ENCODE results near the gene ACBD3. TPM values are rescaled to one million over a fixed set of nuclear protein-coding genes. Genes with fewer than 3 reads are reported as not detected.
A peak's percentile ranks its signal among the peaks of the same experiment; 100 is the strongest.

Gene ACBD3
- total and polyA plus RNA-seq, 2 of the 8 experiments (the other 6 are each of a cell fraction or from before 2014, with no cell fraction given) = 8.4 to 29.4 TPM

DNA sequence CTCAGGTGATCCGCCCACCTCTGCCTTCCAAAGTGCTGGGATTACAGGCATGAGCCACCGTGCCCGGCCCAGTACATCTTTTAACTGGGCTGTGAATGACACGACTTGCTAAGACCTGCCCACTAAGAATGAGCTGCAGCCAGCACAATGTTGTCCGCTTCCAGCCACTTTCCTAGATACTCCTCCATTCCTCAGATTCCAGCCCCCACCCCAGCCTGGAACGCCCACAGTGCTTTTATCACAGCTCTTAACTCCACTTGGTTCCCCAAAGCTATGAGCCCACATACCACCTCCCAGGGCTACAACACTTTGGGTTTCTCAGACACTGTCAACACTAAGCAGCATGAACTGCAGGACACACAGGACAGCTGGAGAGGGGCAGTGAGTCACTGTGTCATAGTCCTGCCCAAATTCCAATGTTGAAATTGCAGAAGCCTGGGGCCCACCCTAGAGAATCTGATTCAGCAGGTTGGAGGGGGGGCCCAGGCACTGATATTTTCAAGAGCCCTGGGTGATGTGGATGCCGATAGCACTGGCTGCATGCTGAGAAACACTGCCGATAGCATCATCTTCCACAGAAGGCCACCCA is 58.0 kb downstream of the ACBD3 start:
- Histone ChIP-seq H4K8ac (ENCODE audit: extremely low read depth, insufficient read depth, low read length) (peak overlapping the region; percentile 60), H3K9ac (replicated peaks in 1 of 4; ENCODE audit: extremely low read depth in 1 of 4, low read depth in 3 of 4, low read length in 3 of 4) (no peak overlapping the region), H3K9me3 (ENCODE audit: insufficient read depth in 2 of 2, low read depth in 1 of 2, low read length in 1 of 2) (no peaks in the 10 kb centered on the region), H3K27ac (ENCODE audit: low read depth, low read length) (no peak overlapping the region), H3K4ac (replicated peaks; ENCODE audit: insufficient read length, low read depth, low read length) (no peak overlapping the region), H3K4me3 (ENCODE audit: extremely low read depth in 1 of 4, insufficient read depth in 2 of 4, low read depth in 3 of 4, low read length in 4 of 4) (no peak overlapping the region), H4K5ac (ENCODE audit: insufficient read length, low read depth, low read length) (no peak overlapping the region), H2BK15ac (ENCODE audit: low read length) (peak overlapping the region; percentile 72; the same call in 1 of the 2 replicates), H4K20me1 (replicated peaks in 1 of 2; ENCODE audit: control insufficient read depth in 1 of 2, insufficient read depth in 2 of 2, low read length in 2 of 2) (no peaks in the 10 kb centered on the region), H2AK5ac (ENCODE audit: low read depth, low read length) (no peak overlapping the region), H3K79me1 (ENCODE audit: low read depth, low read length) (no peaks in the 10 kb centered on the region), H3K79me2 (ENCODE audit: control insufficient read depth in 1 of 2, insufficient read depth in 2 of 2, low read length in 2 of 2) (no peaks in the 10 kb centered on the region), H3K56ac (replicated peaks; ENCODE audit: insufficient read length, low read depth, low read length) (no peak overlapping the region), H2BK20ac (ENCODE audit: low read length) (no peak overlapping the region), H2AFZ (ENCODE audit: low read length) (no peak overlapping the region), H3K23ac (ENCODE audit: insufficient read length) (no peak overlapping the region), H2BK120ac (replicated peaks; ENCODE audit: low read depth, low read length) (no peak overlapping the region), H3K36me3 (ENCODE audit: control insufficient read depth in 2 of 4, insufficient read depth in 4 of 4, low read length in 3 of 4) (no peaks in the 10 kb centered on the region), H3K4me1 (replicated peaks in 1 of 4; ENCODE audit: control insufficient read depth in 3 of 4, insufficient read depth in 4 of 4, low read length in 3 of 4) (peaks cover 4 to 26% (median 12%) of the 10 kb centered on the region in 4 experiments), H2BK12ac (ENCODE audit: low read depth, low read length) (0 out of 2 replicates have a peak overlapping the region, but pooled peaks have one; percentile 17), H3K4me2 (ENCODE audit: insufficient read depth in 1 of 2, low read depth in 2 of 2, low read length in 2 of 2) (no peak overlapping the region), H3K27me3 (replicated peaks in 1 of 4; ENCODE audit: control insufficient read depth in 3 of 4, extremely low read depth in 1 of 4, insufficient read depth in 3 of 4, low read length in 3 of 4) (no peaks in the 10 kb centered on the region; a peak in 1 of 7 replicates), H3K14ac (ENCODE audit: insufficient read length) (no peak overlapping the region), H3K18ac (ENCODE audit: extremely low read depth, low read length) (no peak overlapping the region; the same call in 1 of the 2 replicates), H4K91ac (replicated peaks; ENCODE audit: insufficient read length, low read length) (no peak overlapping the region), H3K23me2 (ENCODE audit: low read depth, low read length) (no peaks in the 10 kb centered on the region), H2BK5ac (ENCODE audit: low read depth, low read length) (0 out of 2 replicates have a peak overlapping the region, but pooled peaks have one; percentile 39)
- DNase-seq (ENCODE audit: low read depth in 1 of 2, low spot score in 2 of 2) (no peak), FAIRE-seq (no peak)
- 87% methylated on average over 8 of the region's 8 CpGs; no CpG with 5 or more reads in 1 of the 2 experiments for WGBS, 2 experiments (ENCODE audit: extremely low coverage in 1 of 2, insufficient coverage in 1 of 2, insufficient read length in 1 of 2, insufficient replicate concordance in 2 of 2, low coverage in 1 of 2, low lambda C conversion rate in 2 of 2, missing lambda C conversion rate in 1 of 2)
- no peak for TF ChIP-seq POLR2A (IDR thresholded peaks at IDR 0.05; ENCODE audit: control extremely low read depth in 1 of 2, low read depth in 2 of 2, low read length in 2 of 2)
- no peak for TF ChIP-seq E2F6 (IDR thresholded peaks at IDR 0.05)
- TF ChIP-seq CTCF (IDR thresholded peaks at IDR 0.05; ENCODE audit: control extremely low read depth in 1 of 3, insufficient read depth in 1 of 3, low read depth in 1 of 3, low read length in 3 of 3) = no peak
- TF ChIP-seq CHD1 (IDR thresholded peaks at IDR 0.05; ENCODE audit: low read depth, low read length) = no peak
- ChIA-PET CTCF (ENCODE audit: partially characterized antibody) (interaction anchor here (1.0 to 9.1 kb wide), 6 partner anchors 10 to 480 kb away, joined by 3 to 139 read pairs (median 4); no protein-coding TSS in a partner anchor), POLR2A (ENCODE audit: partially characterized antibody) (interaction anchor here (0.9 to 1.4 kb wide), 5 partner anchors 8 to 129 kb away, joined by 3 to 4 read pairs (median 3); partner anchors contain the start of gene SDE2)
